A549 (cell line): ENCODE data around the gene CCDC78. TPM values are rescaled to one million over a fixed set of nuclear protein-coding genes. Genes with fewer than 3 reads are reported as not detected.

Experiments used
- ATAC-seq, 2 experiments: fragments of 200-7000 bp in 1 of 2; fragments of >200 bp in 1 of 2; cut with Nextera tagmentation in 1 of 2; cut with Tn5 transposase in 1 of 2; 3 replicates each; pipeline versions ENCODE4 v1.8.0 to v1.9.1; 2018 to 2020; ENCODE audit warnings: mild to moderate bottlenecking in 1 of 2, moderate library complexity in 1 of 2
- CTCF ChIA-PET: fragments of 300-600 bp; sonication (Branson Sonifier 250); formaldehyde crosslinking; extraction: SDS; loops from one replicate; lab custom pipeline; 2021; ENCODE audit warnings: antibody characterized with exemption, inconsistent platforms; lab: Yijun Ruan, JAX
- POLR2A ChIA-PET: fragments of 350-600 bp; formaldehyde crosslinking; extraction: SDS; loops from one replicate; lab custom pipeline; 2021; ENCODE audit warnings: antibody characterized with exemption, inconsistent platforms; lab: Yijun Ruan, JAX
- DNase-seq, 2 experiments: peaks; one replicate each; pipeline versions ENCODE4 v3.0.0 to v3.0.0-alpha.2; 2011 to 2016; ENCODE audit warnings: low read depth in 1 of 2, low spot score in 1 of 2
- FAIRE-seq: peaks from 2 replicates; lab custom pipeline; 2011; peaks lifted over from hg19 to GRCh38; lab: Jason Lieb, UNC
- H3K27ac ChIP-seq, 2 experiments: fragments of >200 bp; sonication (Bioruptor Twin); formaldehyde crosslinking; 3 replicates each; pipeline ENCODE4 v1.5.1; 2016 to 2017
- H3K4me1 ChIP-seq: fragments of >200 bp; sonication (Bioruptor Twin); formaldehyde crosslinking; 3 replicates; pipeline ENCODE4 v1.6.1; 2016
- H3K4me2 ChIP-seq: fragments of >200 bp; sonication (Bioruptor Twin); formaldehyde crosslinking; 3 replicates; pipeline ENCODE4 v1.6.1; 2016
- H3K4me3 ChIP-seq: fragments of >200 bp; sonication (Bioruptor Twin); formaldehyde crosslinking; 3 replicates; pipeline ENCODE4 v1.5.1; 2016
- H3K9me3 ChIP-seq: fragments of >200 bp; sonication (Bioruptor Twin); formaldehyde crosslinking; 3 replicates; pipeline ENCODE4 v1.6.1; 2016
- CBX2 ChIP-seq: fragments of 200-600 bp; sonication (generic); IDR thresholded peaks from 2 replicates; pipeline ENCODE4 v1.6.1; 2016; ENCODE audit warnings: low read depth, mild to moderate bottlenecking, borderline replicate concordance
- CBX8 ChIP-seq: fragments of 200-600 bp; sonication (generic); IDR thresholded peaks from 2 replicates; pipeline ENCODE4 v1.6.1; 2016
- CHD4 ChIP-seq: fragments of 200-600 bp; sonication (generic); IDR thresholded peaks from 2 replicates; pipeline ENCODE4 v1.6.1; 2016; ENCODE audit warnings: antibody characterized with exemption, mild to moderate bottlenecking, borderline replicate concordance
- E2F6 ChIP-seq: IDR thresholded peaks from 2 replicates; pipeline ENCODE4 v1.6.1; 2012; ENCODE audit warnings: low read depth, borderline replicate concordance
- EHF ChIP-seq: fragments of 250-450 bp; sonication (Bioruptor Pico); IDR thresholded peaks from 2 replicates; pipeline ENCODE4 v1.5.0; 2020; ENCODE audit warnings: mild to moderate bottlenecking
- FOXS1 ChIP-seq: fragments of 250-450 bp; sonication (Bioruptor Pico); IDR thresholded peaks from 2 replicates; pipeline ENCODE4 v1.5.0; 2020; ENCODE audit warnings: mild to moderate bottlenecking, moderate library complexity
- HDAC2 ChIP-seq: fragments of 200-600 bp; sonication (generic); IDR thresholded peaks from 2 replicates; pipeline ENCODE4 v1.6.1; 2016
- HES2 ChIP-seq: fragments of >200 bp; sonication (Bioruptor Twin); formaldehyde crosslinking; IDR thresholded peaks from 2 replicates; pipeline ENCODE4 v1.6.1; 2016
- HOXA7 ChIP-seq: fragments of 250-450 bp; sonication (Bioruptor Pico); IDR thresholded peaks from 2 replicates; pipeline ENCODE4 v1.5.0; 2020; ENCODE audit warnings: mild to moderate bottlenecking, moderate library complexity
- HOXB5 ChIP-seq: fragments of 250-450 bp; sonication (Bioruptor Pico); IDR thresholded peaks from 2 replicates; pipeline ENCODE4 v1.5.0; 2020; ENCODE audit warnings: mild to moderate bottlenecking, moderate library complexity
- JUN ChIP-seq, 2 experiments: fragments of >200 bp; sonication (Bioruptor Twin); formaldehyde crosslinking; IDR thresholded peaks; 2 replicates in 1 of 2; 3 replicates in 1 of 2; pipeline ENCODE4 v1.6.1; 2016 to 2017
- JUNB ChIP-seq: fragments of >200 bp; sonication (Bioruptor Twin); formaldehyde crosslinking; IDR thresholded peaks from 2 replicates; pipeline ENCODE4 v1.6.1; 2016
- KDM1A ChIP-seq: fragments of 200-600 bp; sonication (generic); IDR thresholded peaks from 2 replicates; pipeline ENCODE4 v1.6.1; 2016; ENCODE audit warnings: low read depth, mild to moderate bottlenecking
- MAFK ChIP-seq: fragments of 450-650 bp; IDR thresholded peaks from 2 replicates; pipeline ENCODE4 v1.6.1; 2014; ENCODE audit not compliant: partially characterized antibody
- MAX ChIP-seq: IDR thresholded peaks from 2 replicates; pipeline ENCODE4 v1.6.1; 2012
- MYC ChIP-seq: IDR thresholded peaks from 2 replicates; pipeline ENCODE4 v1.6.1; 2012; ENCODE audit warnings: mild to moderate bottlenecking, inconsistent platforms, low read length, improper control_type of control experiment, borderline replicate concordance
- NR3C1 ChIP-seq: fragments of >200 bp; sonication (Bioruptor Twin); formaldehyde crosslinking; IDR thresholded peaks from 3 replicates; pipeline ENCODE4 v1.6.1; 2017
- PBX3 ChIP-seq: IDR thresholded peaks from 2 replicates; pipeline ENCODE4 v1.6.1; 2012
- POLR2AphosphoS2 ChIP-seq: conservative IDR thresholded peaks from 2 replicates; pipeline ENCODE4 v1.6.1; 2012; ENCODE audit warnings: low read length, improper control_type of control experiment, inconsistent platforms
- RARB ChIP-seq: fragments of 250-450 bp; sonication (Bioruptor Pico); IDR thresholded peaks from 2 replicates; pipeline ENCODE4 v1.8.0; 2021; ENCODE audit warnings: mild to moderate bottlenecking, moderate library complexity
- RCOR1 ChIP-seq: fragments of 150-350 bp; IDR thresholded peaks from 2 replicates; pipeline ENCODE4 v1.6.1; 2014; ENCODE audit warnings: antibody characterized with exemption, low read length, low read depth
- REST ChIP-seq: fragments of 200-600 bp; sonication (generic); IDR thresholded peaks from 2 replicates; pipeline ENCODE4 v1.6.1; 2016; ENCODE audit warnings: antibody characterized with exemption, mild to moderate bottlenecking, moderate library complexity
- RFX5 ChIP-seq: fragments of 450-650 bp; IDR thresholded peaks from 2 replicates; pipeline ENCODE4 v1.7.1; 2014; ENCODE audit warnings: antibody characterized with exemption, mild to moderate bottlenecking, moderate library complexity
- RNF2 ChIP-seq: fragments of 200-600 bp; sonication (generic); IDR thresholded peaks from 2 replicates; pipeline ENCODE4 v1.6.1; 2016; ENCODE audit warnings: low read depth, mild to moderate bottlenecking, antibody characterized with exemption, moderate library complexity, borderline replicate concordance
- SMC3 ChIP-seq: fragments of >200 bp; sonication (Bioruptor Twin); formaldehyde crosslinking; IDR thresholded peaks from 3 replicates; pipeline ENCODE4 v1.6.1; 2018; ENCODE audit warnings: inconsistent platforms
- SREBF2 ChIP-seq: fragments of 450-650 bp; IDR thresholded peaks from 2 replicates; pipeline ENCODE4 v1.6.1; 2014; ENCODE audit warnings: mild to moderate bottlenecking, moderate library complexity
- TP53 ChIP-seq: fragments of 250-450 bp; sonication (Bioruptor Pico); IDR thresholded peaks from 2 replicates; pipeline ENCODE4 v1.5.0; 2021; ENCODE audit warnings: mild to moderate bottlenecking, moderate library complexity
- ZC3H11A ChIP-seq: fragments of 450-650 bp; IDR thresholded peaks from 2 replicates; pipeline ENCODE4 v1.6.1; 2014; ENCODE audit warnings: antibody characterized with exemption, mild to moderate bottlenecking
- ZFP36 ChIP-seq: fragments of 450-650 bp; IDR thresholded peaks from 2 replicates; pipeline ENCODE4 v1.6.1; 2014; ENCODE audit warnings: borderline replicate concordance; ENCODE audit not compliant: partially characterized antibody
- ZSCAN20 ChIP-seq: fragments of 250-450 bp; sonication (Bioruptor Pico); IDR thresholded peaks from 2 replicates; pipeline ENCODE4 v1.8.0; 2022; ENCODE audit warnings: mild to moderate bottlenecking, moderate library complexity
- WGBS: methylation state at CpG from one replicate; pipeline ENCODE4 v1.1.6; 2017; ENCODE audit errors: missing lambda C conversion rate; 5-methylcytosine and 5-hydroxymethylcytosine counted together
- polyA minus RNA-seq: library from RNA; depleted of rRNA, polyadenylated mRNA; stranded (reverse); fragments of >200 nt; gene quantifications from 2 replicates; pipeline ENCODE4 v1.2.3, GENCODE V29; 2011; rRNA and poly(A)+ RNA removed
- polyA plus RNA-seq, 4 experiments: library from polyadenylated mRNA; depleted of rRNA in 3 of 4; stranded (reverse); fragments of >200 nt; fragmentation: RNase III in 1 of 4; extraction: RNeasy Plus Mini Kit Qiagen cat#74134 plus additional on column Dnase treatment in 1 of 4; gene quantifications; 2 replicates in 3 of 4; 3 replicates in 1 of 4; pipeline ENCODE4 v1.2.3, GENCODE V29; 2011 to 2017
- TF ChIP-seq, protein P1 (sequence below): fragments of >200 bp; sonication (Bioruptor Twin); formaldehyde crosslinking; IDR thresholded peaks from 3 replicates; pipeline ENCODE4 v1.5.1; 2016

Gene CCDC78
- 1.1 and 1.7 TPM in 2 replicates for polyA plus RNA-seq (2011; rRNA removed)
- 7.3 and 9.7 TPM in 2 replicates for polyA plus RNA-seq (2012; cell fraction: cytosol; rRNA removed)
- polyA plus RNA-seq (2012; cell fraction: nucleus; rRNA removed): 72.7 and 90.6 TPM in 2 replicates
- polyA plus RNA-seq (2017; fragmentation: RNase III; extraction: RNeasy Plus Mini Kit Qiagen cat#74134 plus additional on column Dnase treatment): 4.7 to 5.9 TPM (median 5.6 TPM) in 3 replicates
- 0.49 and 0.74 TPM in 2 replicates for polyA minus RNA-seq

GRCh38 chr16:726438-727290 lies at the start of gene CCDC78, which contains the start of gene HAGHL:
TSS of gene CCDC78 (minus strand) at chr16:726443. CDS start at chr16:726367, 76 bp downstream.
TSS of gene HAGHL (plus strand) at chr16:727106. CDS start at chr16:727510, 404 bp downstream.
- Histone ChIP-seq H3K4me1 (peaks cover 19% of the 10 kb centered on the region), H3K4me3 (peak within 1 kb of the TSS; percentile 60), H3K9me3 (no peaks in the 10 kb centered on the region), H3K27ac (peak within 1 kb of the TSS; percentile 89 to 91), H3K4me2 (peak within 1 kb of the TSS; percentile 100)
- ATAC-seq: peak; percentile 4 to 12; a peak in 4 of 6 replicates
- DNase-seq: no peak
- CTCF ChIA-PET: interaction anchor here (0.7 to 28.0 kb wide), 4 partner anchors 6 to 59 kb away, joined by 3 to 656 read pairs (median 336); partner anchors contain the start of genes ANTKMT, CCDC78, CIAO3 and FBXL16
- FAIRE-seq: no peak
- WGBS: 26% methylated on average over 28 of the region's 88 CpGs
- TF ChIP-seq ZC3H11A (no peak), RCOR1 (no peak), ZFP36 (peak; percentile 98), JUN (IDR thresholded peaks at IDR 0.05) (peak in 1 of 2 experiments; percentile 59; a peak in 2 of 5 replicates), HOXA7 (CRISPR knock-in tag) (no peak), REST (no peak), PBX3 (peak; percentile 41; the same call in 1 of the 2 replicates), CHD4 (no peak), FOXS1 (CRISPR knock-in tag) (no peak), SMC3 (no peak), EHF (CRISPR knock-in tag) (no peak), RNF2 (peak; percentile 66; the same call in 1 of the 2 replicates), MAX (no peak), ZSCAN20 (CRISPR knock-in tag) (no peak), JUNB (no peak), E2F6 (no peak), CBX8 (no peak), CBX2 (no peak), SREBF2 (no peak), RFX5 (no peak), RARB (no peak), HES2 (no peak), TP53 (no peak), KDM1A (peak; percentile 63; the same call in 1 of the 2 replicates), MYC (no peak), POLR2AphosphoS2 (0 out of 2 replicates have a peak, but pooled peaks have one; percentile 45), NR3C1 (no peak), HOXB5 (CRISPR knock-in tag) (no peak), MAFK (no peak), HDAC2 (no peak)
- TF ChIP-seq, protein P1, sequence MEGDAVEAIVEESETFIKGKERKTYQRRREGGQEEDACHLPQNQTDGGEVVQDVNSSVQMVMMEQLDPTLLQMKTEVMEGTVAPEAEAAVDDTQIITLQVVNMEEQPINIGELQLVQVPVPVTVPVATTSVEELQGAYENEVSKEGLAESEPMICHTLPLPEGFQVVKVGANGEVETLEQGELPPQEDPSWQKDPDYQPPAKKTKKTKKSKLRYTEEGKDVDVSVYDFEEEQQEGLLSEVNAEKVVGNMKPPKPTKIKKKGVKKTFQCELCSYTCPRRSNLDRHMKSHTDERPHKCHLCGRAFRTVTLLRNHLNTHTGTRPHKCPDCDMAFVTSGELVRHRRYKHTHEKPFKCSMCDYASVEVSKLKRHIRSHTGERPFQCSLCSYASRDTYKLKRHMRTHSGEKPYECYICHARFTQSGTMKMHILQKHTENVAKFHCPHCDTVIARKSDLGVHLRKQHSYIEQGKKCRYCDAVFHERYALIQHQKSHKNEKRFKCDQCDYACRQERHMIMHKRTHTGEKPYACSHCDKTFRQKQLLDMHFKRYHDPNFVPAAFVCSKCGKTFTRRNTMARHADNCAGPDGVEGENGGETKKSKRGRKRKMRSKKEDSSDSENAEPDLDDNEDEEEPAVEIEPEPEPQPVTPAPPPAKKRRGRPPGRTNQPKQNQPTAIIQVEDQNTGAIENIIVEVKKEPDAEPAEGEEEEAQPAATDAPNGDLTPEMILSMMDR: no peak
- POLR2A ChIA-PET: interaction anchor here (1.2 to 4.2 kb wide), 2 partner anchors 11 to 15 kb away, joined by 5 to 23 read pairs; partner anchors contain the start of gene METRN
